Transverse colon (tissue), 3 donors: Measurements from ENCODE around the gene MDP1.

ENCODE experiments used
- EP300 ChIP-seq: sonication (generic); formaldehyde crosslinking; IDR thresholded peaks from one replicate; pipeline ENCODE4 v1.6.1; 2017; ENCODE audit warnings: antibody characterized with exemption, low read depth
- POLR2A ChIP-seq: fragments of 450-650 bp; IDR thresholded peaks from one replicate; pipeline ENCODE4 v1.6.1; 2016; ENCODE audit warnings: antibody characterized with exemption, mild to moderate bottlenecking, moderate library complexity
- TF ChIP-seq, protein P1 (sequence below), 5 experiments: fragments of 200-600 bp in 3 of 5; fragments of 450-650 bp in 2 of 5; sonication (generic) in 3 of 5; IDR thresholded peaks; 1 replicate in 2 of 5; 2 replicates in 3 of 5; pipeline ENCODE4 v1.5.1; 2016 to 2017; ENCODE audit warnings: antibody characterized with exemption in 5 of 5, inconsistent platforms in 3 of 5, mild to moderate bottlenecking in 2 of 5, moderate library complexity in 1 of 5

GRCh38 chr14:24219521-24219920, 3.7 kb upstream of the MDP1 start:
- TF ChIP-seq, protein P1, sequence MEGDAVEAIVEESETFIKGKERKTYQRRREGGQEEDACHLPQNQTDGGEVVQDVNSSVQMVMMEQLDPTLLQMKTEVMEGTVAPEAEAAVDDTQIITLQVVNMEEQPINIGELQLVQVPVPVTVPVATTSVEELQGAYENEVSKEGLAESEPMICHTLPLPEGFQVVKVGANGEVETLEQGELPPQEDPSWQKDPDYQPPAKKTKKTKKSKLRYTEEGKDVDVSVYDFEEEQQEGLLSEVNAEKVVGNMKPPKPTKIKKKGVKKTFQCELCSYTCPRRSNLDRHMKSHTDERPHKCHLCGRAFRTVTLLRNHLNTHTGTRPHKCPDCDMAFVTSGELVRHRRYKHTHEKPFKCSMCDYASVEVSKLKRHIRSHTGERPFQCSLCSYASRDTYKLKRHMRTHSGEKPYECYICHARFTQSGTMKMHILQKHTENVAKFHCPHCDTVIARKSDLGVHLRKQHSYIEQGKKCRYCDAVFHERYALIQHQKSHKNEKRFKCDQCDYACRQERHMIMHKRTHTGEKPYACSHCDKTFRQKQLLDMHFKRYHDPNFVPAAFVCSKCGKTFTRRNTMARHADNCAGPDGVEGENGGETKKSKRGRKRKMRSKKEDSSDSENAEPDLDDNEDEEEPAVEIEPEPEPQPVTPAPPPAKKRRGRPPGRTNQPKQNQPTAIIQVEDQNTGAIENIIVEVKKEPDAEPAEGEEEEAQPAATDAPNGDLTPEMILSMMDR (IDR thresholded peaks at IDR 0.05): no peak
- no peak for TF ChIP-seq POLR2A
- TF ChIP-seq EP300: no peak
